Ovary (tissue), 3 donors: ENCODE measurements around the gene DHRS7B.

Source experiments
- POLR2A ChIP-seq: fragments of 450-650 bp; IDR thresholded peaks from one replicate; pipeline ENCODE4 v1.6.1; 2017; ENCODE audit warnings: antibody characterized with exemption, mild to moderate bottlenecking, moderate library complexity
- TF ChIP-seq, protein P1 (sequence below), 3 donors: fragments of 450-650 bp in 2 of 3; fragments of 200-600 bp in 1 of 3; IDR thresholded peaks; one replicate each; pipeline versions ENCODE4 v1.5.1 to v1.8.0; 2016 to 2022; ENCODE audit warnings: antibody characterized with exemption in 3 of 3, mild to moderate bottlenecking in 1 of 3
- donor health status: DM: no; HTN: no; CAD: no.

DNA sequence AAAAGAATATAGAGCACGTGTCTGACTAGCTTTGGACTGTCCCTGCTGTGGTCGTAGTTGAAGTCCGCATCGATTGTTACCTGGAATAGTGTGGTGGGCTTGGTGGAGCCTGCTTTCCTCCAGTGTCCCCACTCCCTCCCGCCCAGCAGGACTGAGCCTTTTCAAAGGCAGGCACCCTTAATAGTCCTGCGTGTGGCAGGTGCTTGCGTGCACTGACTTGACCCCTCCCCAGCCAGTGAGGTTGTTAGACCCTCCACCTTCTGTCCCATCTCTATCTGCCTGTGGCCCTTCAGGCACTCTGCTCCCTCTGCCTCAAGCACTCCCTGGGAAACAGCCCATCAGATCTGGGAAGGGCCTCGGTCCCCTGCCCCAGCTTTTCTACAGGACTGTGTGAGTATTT is 50.6 kb downstream of the DHRS7B start:
- TF ChIP-seq POLR2A, result no peak
- TF ChIP-seq, protein P1, sequence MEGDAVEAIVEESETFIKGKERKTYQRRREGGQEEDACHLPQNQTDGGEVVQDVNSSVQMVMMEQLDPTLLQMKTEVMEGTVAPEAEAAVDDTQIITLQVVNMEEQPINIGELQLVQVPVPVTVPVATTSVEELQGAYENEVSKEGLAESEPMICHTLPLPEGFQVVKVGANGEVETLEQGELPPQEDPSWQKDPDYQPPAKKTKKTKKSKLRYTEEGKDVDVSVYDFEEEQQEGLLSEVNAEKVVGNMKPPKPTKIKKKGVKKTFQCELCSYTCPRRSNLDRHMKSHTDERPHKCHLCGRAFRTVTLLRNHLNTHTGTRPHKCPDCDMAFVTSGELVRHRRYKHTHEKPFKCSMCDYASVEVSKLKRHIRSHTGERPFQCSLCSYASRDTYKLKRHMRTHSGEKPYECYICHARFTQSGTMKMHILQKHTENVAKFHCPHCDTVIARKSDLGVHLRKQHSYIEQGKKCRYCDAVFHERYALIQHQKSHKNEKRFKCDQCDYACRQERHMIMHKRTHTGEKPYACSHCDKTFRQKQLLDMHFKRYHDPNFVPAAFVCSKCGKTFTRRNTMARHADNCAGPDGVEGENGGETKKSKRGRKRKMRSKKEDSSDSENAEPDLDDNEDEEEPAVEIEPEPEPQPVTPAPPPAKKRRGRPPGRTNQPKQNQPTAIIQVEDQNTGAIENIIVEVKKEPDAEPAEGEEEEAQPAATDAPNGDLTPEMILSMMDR (IDR thresholded peaks at IDR 0.05), result no peak
